Measurements from ENCODE around the gene HOXD8.
A peak's percentile ranks its signal among the peaks of the same experiment; 100 is the strongest.

The HOXD8 gene

GRCh38 chr2:176096243-176096985 lies 33.1 kb upstream of the HOXD8 start:
- no peak for DNase-seq (ENCODE audit: low read depth)
- peak overlapping the region; percentile 46 for H3K4me3 ChIP-seq (ENCODE audit: low read depth, low read length)
- TF ChIP-seq CTCF (IDR thresholded peaks at IDR 0.05; ENCODE audit: insufficient read depth, low read depth, low read length, missing control alignments) = no peak

DNA sequence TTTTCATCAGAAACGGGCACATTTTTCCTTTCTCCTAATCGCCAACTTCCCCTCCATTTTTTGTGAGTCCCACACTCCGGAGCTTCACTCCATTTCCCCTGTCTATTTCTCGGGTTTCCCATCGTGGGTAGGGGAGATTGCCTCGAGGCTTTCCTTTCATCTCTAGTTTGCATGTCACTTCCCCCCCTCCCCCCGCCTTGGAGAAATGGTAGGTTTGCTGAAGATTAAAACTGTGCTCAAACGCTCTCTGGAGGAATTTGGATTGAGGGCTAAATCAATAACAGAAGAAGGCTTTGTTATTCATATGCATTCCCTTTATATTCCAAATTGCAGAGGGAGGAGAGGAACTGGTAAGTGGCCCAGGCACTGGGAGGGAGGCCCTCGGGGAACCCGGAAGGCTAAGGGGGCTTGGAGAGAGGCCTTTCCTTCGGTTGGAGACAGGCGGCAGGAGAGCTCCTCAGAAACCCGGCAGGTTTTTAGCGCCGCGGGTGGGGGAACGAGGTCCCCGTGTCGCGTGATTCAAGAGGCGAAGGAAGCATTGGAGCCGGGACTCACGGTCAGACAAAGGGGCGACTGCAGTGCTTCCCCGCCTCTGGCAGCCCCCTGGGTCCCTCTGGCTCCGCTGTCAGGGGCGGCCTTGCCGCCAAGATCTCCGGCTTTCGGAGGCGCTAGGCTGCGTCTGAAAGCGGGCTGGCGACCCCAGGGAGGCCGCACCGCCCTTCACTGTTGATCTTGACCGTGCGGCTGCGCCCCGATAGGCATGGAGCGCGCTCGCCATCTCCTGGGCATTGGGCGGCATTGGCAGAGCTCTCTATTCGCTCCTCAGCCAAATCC lies 32.3 kb upstream of the HOXD8 start:
- H3K4me3 ChIP-seq (ENCODE audit: low read depth, low read length) = peak overlapping the region; percentile 46
- TF ChIP-seq CTCF (IDR thresholded peaks at IDR 0.05; ENCODE audit: insufficient read depth, low read depth, low read length, missing control alignments) = peak; percentile 93
- peak; percentile 79 for DNase-seq (ENCODE audit: low read depth)

DNA sequence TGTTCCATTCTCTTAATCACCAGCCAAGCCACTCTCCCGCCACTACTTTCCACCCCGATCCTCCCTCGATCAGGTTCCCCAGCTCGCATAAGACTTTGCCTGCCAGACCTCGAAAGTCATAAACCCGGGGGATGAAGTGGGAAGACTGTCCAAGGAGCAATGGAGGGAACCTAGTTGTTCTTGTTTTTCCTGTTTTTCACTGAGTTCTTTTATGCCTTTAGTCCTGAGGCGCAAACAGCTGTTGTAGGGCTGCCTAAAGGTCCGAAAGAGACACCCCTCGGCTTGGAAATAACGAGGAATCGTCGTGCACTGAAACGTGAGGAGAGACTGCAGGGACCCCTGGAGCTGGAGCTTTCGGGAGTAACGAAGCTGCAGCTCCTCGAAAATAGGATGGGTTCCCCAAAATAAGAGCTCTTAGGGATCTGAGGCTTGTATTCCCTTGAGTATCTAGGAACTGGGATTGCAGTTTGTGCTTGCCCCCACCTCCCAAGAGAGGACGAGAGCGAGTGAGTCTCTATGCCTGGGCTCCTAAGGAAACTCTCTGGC lies 31.6 kb upstream of the HOXD8 start:
- no peak for TF ChIP-seq CTCF (IDR thresholded peaks at IDR 0.05; ENCODE audit: insufficient read depth, low read depth, low read length, missing control alignments)
- no peak for DNase-seq (ENCODE audit: low read depth)
- no peak overlapping the region for H3K4me3 ChIP-seq (ENCODE audit: low read depth, low read length)

DNA sequence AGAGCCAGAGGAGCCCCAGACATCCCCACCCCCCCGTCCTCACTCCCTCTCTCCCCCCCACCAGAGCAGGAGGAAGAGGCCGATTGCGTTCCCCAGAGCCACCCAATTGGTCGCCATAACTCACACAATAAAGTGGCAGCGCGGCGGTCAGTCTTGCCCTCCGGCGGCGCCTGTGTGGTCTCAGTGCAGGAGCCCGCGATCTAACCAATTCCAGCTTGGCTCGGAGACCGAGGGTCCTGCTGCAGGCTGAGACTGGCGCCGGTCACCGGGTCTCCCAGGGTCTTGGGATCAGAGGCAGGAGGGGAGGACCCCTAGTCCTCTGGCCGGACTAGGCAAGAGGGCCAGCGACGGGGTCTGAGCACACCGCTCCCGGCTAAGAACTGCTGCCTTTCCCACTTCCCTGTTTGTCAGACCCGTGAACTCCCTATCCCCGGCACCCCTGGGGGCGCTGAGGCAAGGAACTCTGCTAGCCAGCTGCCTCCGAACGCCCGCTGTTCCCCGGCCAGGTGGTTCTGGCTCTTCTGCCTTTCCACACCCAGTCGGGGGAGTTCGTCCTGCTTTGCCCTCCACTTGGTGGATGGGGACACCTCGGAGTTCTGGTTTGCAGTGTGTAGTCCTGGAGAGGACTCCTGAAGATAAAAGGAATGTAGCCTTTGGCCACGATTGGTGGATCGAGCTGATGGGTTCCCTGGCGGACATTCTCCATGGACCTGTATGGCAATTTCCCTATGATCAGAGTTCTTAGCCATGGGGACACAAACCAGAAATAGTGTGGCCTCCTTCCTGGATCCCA lies 30.9 kb upstream of the HOXD8 start:
- DNase-seq (ENCODE audit: low read depth) = no peak
- no peak overlapping the region for H3K4me3 ChIP-seq (ENCODE audit: low read depth, low read length)

GRCh38 chr2:176099159-176099727 lies 30.3 kb upstream of the HOXD8 start:
- TF ChIP-seq CTCF (IDR thresholded peaks at IDR 0.05; ENCODE audit: insufficient read depth, low read depth, low read length, missing control alignments) = no peak
- H3K4me3 ChIP-seq (ENCODE audit: low read depth, low read length) = no peak overlapping the region
- DNase-seq (ENCODE audit: low read depth) = no peak

More for the DNA sequence above, 30.9 kb upstream of the HOXD8 start:
- no peak for TF ChIP-seq CTCF (IDR thresholded peaks at IDR 0.05; ENCODE audit: insufficient read depth, low read depth, low read length, missing control alignments)
